GM12892 (cell line): ENCODE data around the gene PDE8B.

Source experiments
- DNase-seq: peaks from one replicate; pipeline ENCODE4 v3.0.0; 2011; ENCODE audit not compliant: insufficient read length
- FAIRE-seq: peaks from 2 replicates; lab custom pipeline; 2011; peaks lifted over from hg19 to GRCh38; lab: Jason Lieb, UNC
- POLR2A ChIP-seq: IDR thresholded peaks from 2 replicates; pipeline ENCODE4 v1.6.1; 2011; ENCODE audit warnings: low read depth, low read length, control low read depth
- POLR2AphosphoS5 ChIP-seq: IDR thresholded peaks from 2 replicates; pipeline ENCODE4 v1.6.1; 2011; ENCODE audit warnings: low read depth, low read length, control low read depth
- TAF1 ChIP-seq: IDR thresholded peaks from 2 replicates; pipeline ENCODE4 v1.6.1; 2011; ENCODE audit warnings: low read depth, mild to moderate bottlenecking, control low read depth, low read length, borderline replicate concordance

Gene PDE8B

DNA sequence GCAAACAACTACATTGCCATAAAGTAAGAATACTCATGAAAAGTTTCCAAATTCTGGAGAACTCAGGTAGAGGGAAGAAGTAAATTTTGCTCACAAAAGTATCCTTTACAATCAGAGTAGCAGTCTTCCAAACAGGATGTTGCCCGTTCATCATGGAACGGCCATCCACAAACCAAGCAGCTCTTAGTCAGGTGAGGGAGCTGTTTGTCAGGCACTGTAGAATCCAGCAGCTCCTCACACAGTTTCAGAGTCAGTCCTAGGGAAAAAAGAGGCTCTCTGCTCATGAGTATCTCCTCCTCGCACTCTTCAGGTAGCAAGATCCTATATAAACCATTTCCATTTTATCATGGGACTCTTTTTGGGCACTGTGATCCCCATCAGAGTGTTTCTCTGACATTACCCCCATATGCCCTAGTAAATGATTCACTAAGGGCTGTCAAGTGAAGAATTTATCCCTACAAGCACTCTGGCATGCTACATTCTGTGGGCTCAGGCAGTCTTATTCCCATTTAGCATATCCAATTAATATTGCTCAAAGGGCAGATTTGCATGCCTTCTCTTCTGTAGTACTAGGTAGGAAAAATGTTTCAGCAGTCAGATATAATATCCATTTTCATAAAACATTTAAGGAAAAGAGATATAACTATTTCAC is 183.7 kb downstream of the PDE8B start:
- DNase-seq (no peak), FAIRE-seq (no peak)

DNA sequence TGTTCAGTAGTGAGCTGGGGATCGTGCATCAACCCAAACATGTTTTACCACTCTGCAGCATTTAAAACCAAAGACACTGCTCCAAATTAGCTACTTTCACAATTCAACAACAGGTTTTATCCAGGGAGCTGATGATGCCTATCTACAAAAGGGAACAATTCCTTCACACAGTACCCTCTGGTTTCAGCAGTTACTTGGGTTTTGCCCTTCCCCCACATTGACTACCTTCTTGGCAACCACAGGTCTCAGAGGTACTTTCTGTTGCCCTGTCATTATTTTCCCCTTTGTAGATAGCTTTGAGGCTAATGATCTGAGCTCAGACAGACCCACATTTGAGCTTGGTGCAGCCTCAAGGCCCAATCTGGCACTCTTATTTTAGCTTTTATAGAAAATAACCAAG is 185.5 kb downstream of the PDE8B start:
- FAIRE-seq (peak; percentile 84), DNase-seq (no peak)
- no peak for TF ChIP-seq POLR2A
- TF ChIP-seq TAF1, result no peak
- no peak for TF ChIP-seq POLR2AphosphoS5

More for the DNA sequence above, 183.7 kb downstream of the PDE8B start:
- TF ChIP-seq POLR2AphosphoS5 (no peak), TAF1 (no peak), POLR2A (no peak)

DNA sequence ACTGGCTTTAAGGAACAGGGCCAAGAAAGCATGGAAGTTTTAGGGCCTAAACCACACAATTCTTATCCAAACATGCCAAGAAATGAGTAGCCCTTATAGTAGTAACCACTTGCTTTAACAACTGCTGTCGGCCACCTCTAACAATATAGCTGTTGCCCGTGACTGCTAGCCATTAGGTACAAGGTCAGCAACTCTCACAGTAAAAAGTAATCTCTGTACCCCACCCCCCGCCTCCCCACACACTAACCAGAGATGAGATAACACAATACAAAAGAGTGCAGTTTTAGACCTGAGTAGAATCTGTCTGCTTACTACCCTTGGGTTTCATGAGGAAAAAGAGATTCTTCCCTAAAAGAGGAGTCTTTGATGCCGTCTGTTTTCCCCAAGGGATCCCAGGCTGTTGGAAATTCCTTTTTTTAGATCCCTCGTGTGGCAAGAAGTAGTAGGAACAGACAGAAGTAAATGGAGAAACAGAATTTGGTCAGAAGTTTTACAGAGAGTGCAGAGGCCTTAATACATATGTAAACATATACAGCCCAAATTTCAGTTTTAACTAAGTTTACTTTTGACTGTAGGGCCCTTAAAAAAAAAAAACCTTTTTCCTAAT is 187.3 kb downstream of the PDE8B start:
- TF ChIP-seq POLR2A, result no peak
- DNase-seq (no peak), FAIRE-seq (peak; percentile 14)

DNA sequence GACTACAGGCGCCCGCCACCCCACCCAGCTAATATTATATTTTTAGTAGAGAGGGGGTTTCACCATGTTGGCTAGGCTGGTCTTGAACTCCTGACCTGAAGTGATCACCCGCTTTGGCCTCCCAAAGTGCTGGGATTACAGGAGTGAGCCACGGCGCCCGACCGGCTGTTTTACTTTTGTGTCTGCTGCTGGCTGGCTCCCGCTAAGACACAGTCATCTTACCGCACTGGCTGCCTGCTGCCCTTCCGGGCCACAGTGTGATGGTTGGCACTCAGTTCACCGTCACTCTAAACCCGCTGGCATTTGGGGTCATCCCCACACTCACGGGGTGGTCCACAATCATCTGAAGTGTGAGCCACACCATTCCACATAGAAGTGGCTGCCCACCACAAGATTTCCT is 188.0 kb downstream of the PDE8B start:
- DNase-seq (no peak), FAIRE-seq (no peak)
- TF ChIP-seq TAF1 (no peak), POLR2AphosphoS5 (no peak), POLR2A (no peak)

DNA sequence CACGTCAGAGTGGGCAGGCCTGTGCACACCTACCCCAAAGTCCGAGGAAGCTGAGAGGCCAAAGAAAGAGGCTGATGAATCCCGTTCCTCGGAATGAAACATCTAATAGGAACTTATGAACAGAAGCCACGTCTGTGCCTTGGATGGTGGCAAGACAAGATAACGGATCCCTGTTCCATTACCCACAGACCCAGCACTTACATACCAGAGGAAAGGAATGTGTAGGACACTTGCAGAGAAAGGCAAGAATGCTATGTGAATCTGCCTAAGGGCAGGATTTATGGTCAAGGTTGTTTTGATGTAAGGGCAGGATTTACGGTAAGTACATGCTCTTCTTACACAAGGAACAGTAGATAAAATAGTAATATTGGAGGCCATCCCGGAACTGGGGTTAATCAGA is 188.4 kb downstream of the PDE8B start:
- no peak for DNase-seq
- FAIRE-seq, result no peak
- TF ChIP-seq POLR2AphosphoS5, result no peak
- no peak for TF ChIP-seq TAF1
- no peak for TF ChIP-seq POLR2A

DNA sequence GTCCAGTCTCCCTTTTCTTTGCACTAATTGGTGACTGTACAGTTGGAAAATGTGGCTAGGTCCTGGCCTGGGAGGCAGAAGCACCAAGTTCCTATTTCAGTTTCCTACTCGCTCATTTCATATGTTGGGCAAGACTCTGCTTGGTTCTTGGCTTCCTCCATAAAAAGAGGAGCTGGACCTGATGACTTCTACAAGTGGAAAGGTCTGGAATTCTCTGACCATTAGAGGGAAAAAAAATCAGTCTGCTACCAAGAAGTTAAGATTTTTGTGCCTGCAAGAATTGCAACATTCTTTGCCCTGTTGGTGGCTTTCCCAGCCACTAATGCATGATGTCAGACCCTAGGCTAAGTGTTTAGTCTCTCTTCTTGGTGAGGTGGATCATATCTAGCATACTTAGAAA is 190.2 kb downstream of the PDE8B start:
- DNase-seq (no peak), FAIRE-seq (no peak)

DNA sequence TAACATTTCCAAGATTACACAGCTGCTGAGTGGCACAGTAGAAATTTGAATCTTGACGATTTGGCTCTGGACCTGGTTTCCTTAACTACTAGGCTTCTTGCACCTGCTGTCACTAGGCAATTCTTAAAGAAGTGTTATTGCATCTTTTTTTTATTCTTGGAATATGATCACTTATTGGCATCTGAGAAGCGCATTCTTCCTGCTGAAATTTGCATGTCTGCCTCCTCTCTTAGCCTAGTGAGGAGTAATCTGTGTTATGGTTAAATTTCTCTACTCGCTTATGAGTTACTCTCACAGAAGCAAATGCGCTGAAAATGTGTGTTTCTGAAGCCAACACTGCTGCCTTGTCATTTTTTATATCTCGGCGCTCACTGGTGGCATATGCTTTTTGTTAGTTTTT is 192.3 kb downstream of the PDE8B start:
- no peak for FAIRE-seq
- DNase-seq, result no peak
- TF ChIP-seq POLR2A, result no peak
- no peak for TF ChIP-seq TAF1
- no peak for TF ChIP-seq POLR2AphosphoS5

More for the DNA sequence above, 190.2 kb downstream of the PDE8B start:
- TF ChIP-seq POLR2A, result no peak
- no peak for TF ChIP-seq POLR2AphosphoS5
- no peak for TF ChIP-seq TAF1

DNA sequence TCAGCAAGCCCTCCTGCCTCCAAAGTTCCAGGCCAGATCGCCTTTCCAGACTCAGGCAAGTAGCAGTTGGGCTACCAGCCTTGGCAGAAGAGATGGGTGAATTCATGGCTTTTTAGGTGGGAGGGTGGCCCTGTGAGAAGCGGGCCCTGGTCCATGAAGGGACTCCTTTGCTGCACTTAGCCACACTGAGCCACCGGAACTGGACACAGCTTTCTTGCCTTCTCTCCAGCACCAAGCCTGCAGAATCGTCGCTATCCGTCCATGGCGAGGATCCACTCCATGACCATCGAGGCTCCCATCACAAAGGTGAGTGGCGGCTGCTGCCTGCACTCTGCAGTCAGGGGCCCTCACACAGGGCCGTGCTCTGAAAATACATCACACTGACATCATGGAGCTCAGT is 196.7 kb downstream of the PDE8B start:
- no peak for FAIRE-seq
- no peak for TF ChIP-seq TAF1

DNA sequence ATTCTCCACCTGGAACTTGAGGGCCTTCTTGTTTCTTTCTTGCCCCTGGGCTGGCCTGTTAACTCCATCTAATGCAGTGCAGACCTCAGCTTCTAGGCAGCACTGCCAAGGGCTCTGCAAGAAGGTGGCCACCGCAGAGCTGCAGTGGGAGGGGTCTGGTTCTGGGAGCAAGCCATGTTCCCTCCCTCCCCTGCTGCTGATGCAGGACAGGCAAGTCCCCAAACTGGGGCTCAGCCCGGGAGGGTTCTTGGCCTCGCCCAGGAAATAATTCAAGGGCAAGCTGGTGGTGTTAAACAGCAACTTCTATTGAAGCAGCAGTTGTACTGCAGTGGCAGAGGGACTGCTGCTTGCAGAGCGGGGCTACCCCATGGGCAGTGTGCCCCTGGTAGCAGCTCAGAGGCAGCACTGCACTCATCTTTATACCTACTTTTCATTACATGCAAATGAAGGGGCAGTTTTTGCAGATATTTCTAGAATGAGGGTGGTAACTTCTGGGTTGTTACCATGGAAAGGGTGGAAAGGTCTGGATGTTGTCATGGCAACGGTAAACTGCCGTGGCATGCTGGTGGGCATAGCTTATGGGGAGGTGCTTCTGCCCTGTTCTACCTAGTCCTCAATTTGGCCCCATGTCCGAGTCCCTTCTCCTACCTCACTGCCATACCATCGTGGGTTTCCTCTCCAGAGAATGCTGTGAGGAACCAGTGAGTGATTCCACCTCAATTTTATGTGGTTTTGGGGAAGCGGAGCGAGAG is 199.6 kb downstream of the PDE8B start:
- DNase-seq (no peak), FAIRE-seq (no peak)
- TF ChIP-seq POLR2AphosphoS5 (no peak), TAF1 (no peak), POLR2A (no peak)

More for the DNA sequence above, 196.7 kb downstream of the PDE8B start:
- no peak for DNase-seq

DNA sequence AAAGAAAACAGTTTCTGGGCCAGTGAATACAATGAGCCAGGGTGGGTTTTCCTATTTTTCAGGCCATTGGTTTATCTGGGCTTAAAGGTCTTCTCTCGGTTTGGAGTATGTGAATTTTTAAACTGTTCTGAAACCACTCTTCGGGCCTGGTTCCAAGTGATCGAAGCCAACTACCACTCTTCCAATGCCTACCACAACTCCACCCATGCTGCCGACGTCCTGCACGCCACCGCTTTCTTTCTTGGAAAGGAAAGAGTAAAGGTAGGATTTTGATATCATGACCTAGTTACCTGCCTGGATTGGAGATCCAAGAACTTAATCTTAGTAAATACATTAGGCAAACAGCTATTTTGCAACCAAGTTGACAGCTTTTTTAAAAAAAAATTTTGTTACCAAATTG is 202.6 kb downstream of the PDE8B start:
- TF ChIP-seq POLR2A, result no peak
- no peak for TF ChIP-seq POLR2AphosphoS5
- no peak for TF ChIP-seq TAF1
- FAIRE-seq, result no peak
- DNase-seq, result no peak

DNA sequence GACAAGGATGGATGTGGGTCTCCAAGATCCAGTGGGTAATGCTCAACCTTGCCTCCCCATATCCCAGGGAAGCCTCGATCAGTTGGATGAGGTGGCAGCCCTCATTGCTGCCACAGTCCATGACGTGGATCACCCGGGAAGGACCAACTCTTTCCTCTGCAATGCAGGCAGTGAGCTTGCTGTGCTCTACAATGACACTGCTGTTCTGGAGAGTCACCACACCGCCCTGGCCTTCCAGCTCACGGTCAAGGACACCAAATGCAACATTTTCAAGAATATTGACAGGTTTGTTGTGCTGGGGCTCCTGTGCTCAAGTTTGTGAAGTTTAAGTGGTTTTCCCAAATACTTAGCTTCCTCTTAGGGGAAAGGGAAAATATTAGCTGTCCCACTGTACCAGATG is 207.7 kb downstream of the PDE8B start:
- no peak for FAIRE-seq
- TF ChIP-seq POLR2AphosphoS5, result no peak
- no peak for TF ChIP-seq POLR2A
- TF ChIP-seq TAF1, result no peak
- DNase-seq, result no peak
